Activated naive CD4-positive, alpha-beta T cell treated with anti-CD3 and anti-CD28 coated beads, Interleukin-2, amount 10 ng/mL, durations not matched to agents 5 hours and 36 hours (primary cell): ENCODE results near the gene ING5. TPM values are rescaled to one million over a fixed set of nuclear protein-coding genes. Genes with fewer than 3 reads are reported as not detected.

Experiments used
- total RNA-seq, 2 experiments: library from RNA; stranded (reverse); gene quantifications; one replicate each; pipeline ENCODE4 v1.2.3, GENCODE V29; 2021

ING5 gene
- total RNA-seq = 10 to 100 TPM; 38.8 TPM

DNA sequence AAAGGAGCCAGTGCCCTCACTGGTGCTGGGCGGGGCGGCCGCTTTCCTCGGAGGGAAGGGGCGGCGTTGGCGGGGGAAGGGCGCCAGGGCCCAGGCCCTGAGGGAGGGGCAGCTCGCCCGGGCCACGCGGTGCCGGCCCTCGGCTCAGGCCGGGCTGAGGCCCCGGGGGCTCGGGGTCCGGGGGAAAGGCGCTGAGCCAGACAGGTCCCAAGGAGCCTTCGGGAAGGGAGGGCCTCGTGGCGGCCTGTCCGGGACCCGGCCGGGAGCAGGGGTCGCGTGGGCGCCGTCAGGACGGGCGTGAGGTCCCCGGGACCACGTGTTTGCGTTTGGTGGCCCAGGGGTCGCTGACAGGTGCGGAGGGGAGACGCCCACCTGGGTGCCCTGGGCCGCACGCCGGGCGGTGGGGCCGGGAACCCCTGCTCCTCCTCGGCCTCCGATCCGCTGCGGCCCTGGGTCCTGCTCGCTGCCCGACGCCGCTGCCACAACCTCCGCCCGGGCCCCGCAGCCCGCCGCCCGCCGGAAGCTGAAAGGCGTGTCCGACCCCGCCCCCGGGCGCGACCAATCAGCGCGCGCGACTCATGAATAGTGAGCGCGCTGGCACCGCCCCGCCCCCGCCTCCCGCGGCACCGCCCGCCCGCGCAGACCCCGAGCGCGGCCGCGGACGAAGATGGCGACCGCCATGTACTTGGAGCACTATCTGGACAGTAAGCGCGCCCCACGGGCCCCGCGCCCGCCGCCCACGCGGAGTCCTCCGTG, at the start of gene ING5:
TSS of gene ING5 (plus strand) at position 641 of the 756 bp plus-strand sequence. CDS start at position 668, 27 bp downstream.

GRCh38 chr2:241686650-241687425, 15.0 kb upstream of the ING5 start, which contains the start of gene DTYMK:
DTYMK (minus strand) TSS chr2:241686815; CDS start chr2:241686783, 32 bp downstream.

DNA sequence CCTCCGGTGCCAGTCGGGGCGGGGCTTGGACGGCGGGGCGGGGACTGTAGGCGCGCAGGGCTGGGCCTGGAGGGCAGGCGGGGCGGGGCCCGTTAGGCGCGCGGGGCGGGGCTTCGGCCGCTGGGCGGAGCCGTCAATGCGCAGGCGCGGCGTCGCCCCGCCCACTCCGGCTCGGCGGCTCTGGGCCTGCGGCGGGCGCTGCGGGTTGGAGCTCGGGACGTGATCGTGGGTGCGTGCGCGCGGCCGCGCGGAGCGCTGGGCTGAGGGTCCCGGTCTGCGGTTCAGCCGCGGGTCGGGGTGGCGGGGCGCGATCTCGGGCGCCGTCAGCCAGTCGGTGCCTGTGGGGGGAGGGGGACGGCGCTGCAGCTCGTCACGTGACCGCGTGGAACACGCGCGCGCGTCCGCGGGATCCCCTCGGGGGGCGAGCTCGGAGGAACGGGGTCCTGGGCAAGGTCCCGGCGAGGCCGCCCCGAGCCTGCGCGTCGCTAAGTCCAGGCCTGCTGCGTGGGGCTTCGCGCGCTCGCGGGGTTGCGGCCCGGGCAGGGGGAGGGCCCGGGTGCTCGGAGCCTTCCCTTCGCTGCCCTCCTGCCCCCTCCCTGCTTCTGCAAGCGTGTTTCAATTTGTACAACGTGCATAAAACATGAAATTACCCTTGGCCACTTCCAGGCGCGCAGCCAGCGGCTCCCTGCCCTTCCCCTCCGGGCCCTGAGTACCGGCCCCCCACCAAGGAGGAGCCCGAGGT, 32.8 kb downstream of the ING5 start, which contains the start of gene D2HGDH:
TSS of gene D2HGDH (plus strand) at position 164 of the 742 bp plus-strand sequence. CDS start 595 bp downstream, outside the sequence.

GRCh38 chr2:241776336-241777169, 74.7 kb downstream of the ING5 start, which contains the start of gene GAL3ST2:
GAL3ST2 (plus strand) TSS chr2:241776822; CDS start chr2:241776956, 134 bp downstream.

Other genes starting within 250 kb of the ING5 start
- 100 to 1,000 TPM; 120 to 128 TPM for gene STK25, start 193.5 kb upstream of the ING5 start, total RNA-seq
- under 1 TPM; 0.18 to 0.19 TPM for gene BOK, start 143.3 kb upstream of the ING5 start, total RNA-seq
- 10 to 100 TPM; 36.6 to 38.0 TPM for gene THAP4, start 64.9 kb upstream of the ING5 start, total RNA-seq
- gene ATG4B, start 64.3 kb upstream of the ING5 start, total RNA-seq = 10 to 100 TPM; 81.3 to 81.5 TPM
- gene DTYMK, start 15.2 kb upstream of the ING5 start, total RNA-seq = 10 to 100 TPM; 47.9 to 52.4 TPM
- 10 to 100 TPM; 29.0 to 30.0 TPM for gene D2HGDH, start 32.6 kb downstream of the ING5 start, total RNA-seq
- under 1 TPM in 1 of 2 experiments, not detected in 1; 0.20 TPM for gene GAL3ST2, start 74.8 kb downstream of the ING5 start, total RNA-seq
- under 1 TPM in 1 of 2 experiments, not detected in 1; 0.19 TPM for gene NEU4, start 107.2 kb downstream of the ING5 start, total RNA-seq
- 1 to 10 TPM; 1.5 to 2.2 TPM for gene PDCD1, start 156.9 kb downstream of the ING5 start, total RNA-seq
- gene RTP5, start 167.7 kb downstream of the ING5 start, total RNA-seq = not detected